GM19238 (cell line): Measurements from ENCODE around the gene SORL1.

Experiments used
- DNase-seq: peaks from one replicate; pipeline ENCODE4 v3.0.0; 2011; ENCODE audit warnings: low spot score; ENCODE audit not compliant: insufficient read length

SORL1 gene

DNA sequence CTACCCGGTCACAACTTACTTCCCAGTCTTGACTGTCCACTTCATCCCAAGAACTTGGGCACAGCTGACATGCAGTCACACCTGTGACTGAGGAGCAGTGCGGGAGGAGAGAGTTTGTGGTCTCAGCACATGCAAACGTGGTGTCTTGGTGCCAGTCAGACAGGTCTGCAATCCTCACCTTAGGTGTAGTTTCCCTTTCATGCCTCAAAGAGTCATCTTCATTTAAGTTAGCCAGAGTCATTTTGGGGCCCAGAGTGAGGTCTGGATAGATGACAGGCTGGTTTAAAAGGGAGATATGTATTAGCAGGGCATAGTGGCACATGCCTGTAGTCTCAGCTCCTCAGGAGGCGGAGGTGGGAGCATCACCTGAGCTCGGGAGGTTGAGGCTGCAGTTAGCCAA lies 109.1 kb downstream of the SORL1 start:
- DNase-seq, result no peak

DNA sequence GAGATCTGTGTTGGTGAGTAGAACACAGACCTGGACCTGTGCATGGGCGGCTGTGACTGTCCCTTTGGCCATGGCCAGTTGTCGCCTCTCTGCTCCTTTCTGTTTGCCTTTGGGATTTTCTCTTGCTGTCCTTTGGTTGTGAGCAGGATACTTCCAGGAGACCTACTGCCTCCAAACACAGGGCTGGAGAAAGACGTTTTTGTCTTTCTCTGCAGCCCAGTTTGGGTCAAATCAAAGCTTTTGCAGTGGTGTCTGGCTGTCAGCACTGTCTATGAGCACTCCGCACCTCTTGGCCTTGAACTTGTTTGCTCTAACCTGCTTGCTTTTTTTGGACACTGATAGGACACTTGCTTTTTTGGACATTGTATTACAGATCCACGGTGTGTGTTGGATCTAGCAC lies 109.6 kb downstream of the SORL1 start:
- DNase-seq, result no peak

DNA sequence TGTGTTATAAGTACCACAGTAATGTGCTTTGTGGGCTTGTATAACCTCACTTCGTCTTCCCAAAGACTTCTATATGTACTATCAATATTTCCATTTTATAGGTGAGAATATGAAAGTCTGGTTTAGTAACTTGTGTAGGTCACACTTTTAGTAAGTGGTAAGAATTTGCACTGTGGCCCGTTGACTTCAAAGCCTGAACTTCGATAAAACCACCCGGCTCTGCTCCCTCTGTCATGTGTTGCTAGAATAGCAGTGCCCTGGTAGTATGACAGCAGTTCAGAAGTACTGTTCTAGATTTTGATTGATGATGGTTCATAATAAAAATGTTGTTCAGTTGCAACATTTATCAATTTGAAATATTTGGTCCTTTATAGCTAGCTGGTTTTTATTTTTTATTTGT lies 110.9 kb downstream of the SORL1 start:
- no peak for DNase-seq

DNA sequence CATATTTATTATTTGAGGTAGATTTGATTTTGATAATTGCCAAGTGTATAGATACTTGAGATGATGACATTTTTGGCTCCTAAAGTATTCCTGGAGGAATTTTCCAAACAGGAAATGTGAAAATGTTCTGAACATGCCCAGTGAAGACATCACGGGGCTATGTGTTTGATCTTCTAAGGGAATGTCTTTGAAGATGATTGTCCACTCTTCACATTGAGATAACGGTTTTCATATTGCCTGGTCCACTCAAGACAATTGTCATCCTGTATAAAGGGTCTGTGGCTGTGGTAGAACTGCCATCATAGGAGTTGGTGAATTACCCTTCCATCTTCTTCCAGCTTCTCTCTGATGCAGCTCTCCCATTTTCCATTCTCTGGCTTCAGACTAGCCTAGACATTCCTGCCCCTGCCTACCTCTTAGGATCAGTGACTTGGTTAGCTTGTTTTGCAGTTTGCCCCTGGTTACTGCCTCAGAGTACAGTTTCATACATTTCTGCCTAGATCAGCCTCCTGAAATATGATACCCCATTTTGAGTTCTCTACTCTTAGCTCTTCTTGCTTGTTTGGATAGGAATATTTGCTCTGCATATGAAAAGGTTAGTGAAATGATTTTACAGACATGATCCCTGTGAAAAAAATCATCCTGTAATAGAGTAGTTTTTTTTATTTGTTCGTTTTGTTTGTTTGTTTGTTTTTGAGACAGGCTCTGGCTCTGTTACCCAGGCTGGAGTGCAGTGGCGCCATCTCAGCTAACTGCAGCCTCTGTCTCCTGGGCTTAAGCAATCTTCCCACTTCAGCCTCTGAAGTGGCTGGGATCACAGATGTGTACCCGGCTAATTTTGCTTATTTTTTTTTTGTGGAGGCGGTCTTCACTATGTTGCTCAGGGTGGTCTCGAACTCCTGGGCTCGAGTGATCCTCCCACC lies 112.0 kb downstream of the SORL1 start:
- DNase-seq, result no peak

DNA sequence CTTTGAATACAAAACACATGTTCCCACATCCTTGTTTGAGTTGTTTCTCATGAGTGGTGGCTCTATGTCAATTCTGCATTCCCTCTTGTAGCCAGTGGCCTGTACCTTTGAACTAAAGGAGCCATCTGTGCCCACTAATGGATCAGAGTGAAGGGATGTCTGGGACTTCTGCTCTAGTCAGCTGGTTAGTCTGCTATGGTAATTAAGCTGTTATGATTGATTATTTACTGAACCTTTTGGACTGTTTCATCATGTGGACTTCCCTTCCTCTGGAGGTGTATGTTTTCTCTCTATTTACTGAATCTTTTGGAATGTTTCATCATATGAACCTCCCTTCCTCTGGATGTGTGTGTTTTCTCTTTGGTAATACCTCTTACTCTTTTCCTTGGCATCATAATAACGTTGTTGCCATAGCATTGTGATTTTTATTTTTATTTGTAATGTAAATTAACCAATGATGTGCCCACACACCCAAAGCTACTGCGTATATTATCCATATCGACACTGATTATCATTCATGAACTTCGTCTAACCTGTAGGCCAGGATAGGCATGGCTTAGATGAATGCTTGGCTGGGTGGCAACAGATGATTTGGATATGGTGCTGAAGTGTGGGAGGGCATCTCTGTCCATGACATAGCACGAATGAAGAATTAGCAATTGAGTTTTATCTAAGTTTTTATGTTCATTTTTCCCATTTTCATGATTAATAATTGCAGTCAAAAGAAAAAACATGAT lies 113.0 kb downstream of the SORL1 start:
- DNase-seq, result no peak

DNA sequence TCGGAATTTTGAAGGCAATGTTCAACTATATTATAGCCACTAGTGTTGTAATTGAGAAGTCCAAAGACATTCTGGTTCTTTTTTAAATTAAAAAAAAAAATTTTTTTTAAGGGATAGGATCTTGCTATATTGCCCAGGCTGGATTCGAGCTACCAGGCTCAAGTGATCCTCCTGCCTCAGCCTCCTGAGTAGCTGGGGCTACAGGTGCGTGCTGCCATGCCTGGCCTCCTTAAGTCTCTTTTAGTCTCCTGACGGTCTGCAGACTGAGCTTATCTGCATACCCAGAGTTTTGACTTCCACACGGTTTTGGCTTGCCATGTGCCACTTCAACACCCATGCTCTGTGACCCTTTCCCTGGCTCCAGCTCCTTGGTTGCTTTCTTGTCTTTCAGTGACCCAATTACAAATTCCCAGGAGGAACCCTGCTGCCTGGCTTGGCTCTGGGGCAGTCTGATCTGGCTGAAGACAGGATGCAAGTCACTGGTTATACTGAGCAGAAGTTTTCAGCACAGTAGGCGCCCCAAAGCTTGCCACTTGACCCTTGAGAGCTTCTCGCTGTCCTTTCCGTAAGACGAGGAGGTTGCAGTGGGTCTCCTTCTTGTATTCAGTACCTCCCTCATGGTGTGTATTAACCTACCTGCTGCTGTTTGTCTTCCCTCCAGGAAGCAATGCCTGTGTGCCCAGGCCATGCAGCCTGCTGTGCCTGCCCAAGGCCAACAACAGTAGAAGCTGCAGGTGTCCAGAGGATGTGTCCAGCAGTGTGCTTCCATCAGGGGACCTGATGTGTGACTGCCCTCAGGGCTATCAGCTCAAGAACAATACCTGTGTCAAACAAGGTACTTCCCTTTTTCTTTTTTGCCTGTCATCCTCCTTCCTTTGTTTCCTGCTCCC lies 114.4 kb downstream of the SORL1 start:
- no peak for DNase-seq

DNA sequence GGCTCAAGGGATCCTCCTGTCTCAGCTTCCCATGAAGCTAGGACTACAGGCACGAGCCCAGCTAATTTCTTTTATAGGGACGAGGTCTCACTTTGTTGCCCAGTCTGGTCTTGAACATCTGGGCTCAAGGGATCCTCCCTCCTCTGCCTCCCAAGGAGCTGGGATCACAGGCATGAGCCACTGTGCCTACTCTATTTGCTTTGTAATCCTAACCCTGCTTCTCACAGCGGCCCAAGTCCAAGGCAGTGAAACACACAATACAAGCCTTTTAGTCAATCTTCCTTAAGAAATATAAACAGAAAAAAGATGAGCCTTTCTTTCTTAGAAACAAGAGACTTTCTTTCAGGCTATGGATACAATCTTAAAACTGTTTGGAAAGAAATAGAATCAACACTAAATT lies 115.9 kb downstream of the SORL1 start:
- no peak for DNase-seq

DNA sequence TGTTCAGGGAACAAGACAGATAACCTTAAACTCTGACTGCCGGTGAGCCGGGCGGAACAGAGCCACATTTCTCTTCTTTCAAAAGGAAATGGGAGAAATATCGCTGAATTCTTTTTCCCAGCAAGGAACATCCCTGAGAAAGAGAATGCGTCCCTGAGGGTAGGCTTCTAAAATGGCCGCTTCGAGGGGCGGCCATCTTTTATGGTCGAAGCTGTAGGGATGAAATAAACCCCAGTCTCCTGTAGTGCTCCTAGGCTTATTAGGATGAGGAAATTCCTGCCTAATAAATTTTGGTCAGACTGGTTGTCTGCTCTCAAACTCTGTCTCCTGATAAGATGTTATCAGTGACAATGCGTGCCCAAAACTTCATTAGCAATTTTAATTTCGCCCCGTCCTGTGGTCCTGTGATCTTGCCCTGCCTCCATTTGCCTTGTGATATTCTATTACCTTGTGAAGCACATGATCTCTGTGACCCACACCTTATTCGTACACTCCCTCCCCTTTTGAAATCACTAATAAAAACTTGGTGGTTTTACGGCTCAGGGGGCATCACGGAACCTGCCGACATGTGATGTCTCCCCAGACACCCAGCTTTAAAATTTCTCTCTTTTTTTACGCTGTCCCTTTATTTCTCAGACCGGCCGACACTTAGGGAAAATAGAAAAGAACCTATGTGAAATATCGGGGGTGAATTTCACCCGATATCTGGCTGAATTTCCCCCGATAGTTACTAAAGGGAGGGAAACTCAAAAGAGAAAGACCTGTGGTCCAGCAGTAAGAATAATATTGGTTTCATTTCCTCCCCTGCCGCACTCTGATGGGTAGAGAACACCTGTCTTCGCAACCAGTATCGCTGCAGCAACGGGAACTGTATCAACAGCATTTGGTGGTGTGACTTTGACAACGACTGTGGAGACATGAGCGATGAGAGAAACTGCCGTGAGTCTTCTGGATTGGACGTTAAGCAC lies 117.5 kb downstream of the SORL1 start:
- DNase-seq, result peak; percentile 48

DNA sequence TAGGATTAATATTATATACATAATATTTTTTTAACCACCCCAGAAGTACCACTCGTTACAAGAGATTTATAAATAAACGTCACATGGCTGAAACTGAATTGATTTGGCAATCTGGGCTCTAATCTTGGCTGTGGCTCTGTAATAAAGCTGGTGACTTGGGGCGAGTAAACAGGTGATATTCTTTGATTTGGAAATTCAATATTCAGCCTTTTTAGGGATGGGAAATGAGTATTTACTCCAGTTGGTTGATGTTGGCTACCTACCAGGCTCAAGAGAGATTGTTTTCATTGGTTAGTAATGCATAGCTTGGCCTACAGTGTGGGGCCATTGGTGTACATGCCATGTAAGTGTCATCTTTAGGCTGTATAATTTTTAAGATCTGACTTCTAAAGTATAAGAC lies 118.3 kb downstream of the SORL1 start:
- DNase-seq, result no peak

DNA sequence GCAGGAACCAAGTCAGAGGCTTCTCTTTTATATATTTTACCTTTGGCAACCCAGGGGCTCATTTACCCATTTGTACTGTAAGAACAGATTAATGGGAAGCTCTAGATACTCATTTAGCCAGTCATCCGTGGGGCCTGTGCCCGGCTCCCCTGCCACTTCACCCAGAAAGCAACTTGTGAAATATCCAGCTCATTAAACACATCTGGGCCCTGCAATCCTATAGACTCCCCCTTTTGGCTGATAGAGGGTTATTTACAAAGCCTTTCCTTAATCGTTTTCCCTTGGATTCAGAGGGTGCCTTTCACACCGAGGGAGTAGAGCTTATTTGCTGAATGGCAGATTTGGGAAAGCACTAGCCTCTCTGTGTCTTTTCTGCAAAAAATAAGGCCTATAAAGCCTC lies 119.4 kb downstream of the SORL1 start:
- DNase-seq, result no peak

DNA sequence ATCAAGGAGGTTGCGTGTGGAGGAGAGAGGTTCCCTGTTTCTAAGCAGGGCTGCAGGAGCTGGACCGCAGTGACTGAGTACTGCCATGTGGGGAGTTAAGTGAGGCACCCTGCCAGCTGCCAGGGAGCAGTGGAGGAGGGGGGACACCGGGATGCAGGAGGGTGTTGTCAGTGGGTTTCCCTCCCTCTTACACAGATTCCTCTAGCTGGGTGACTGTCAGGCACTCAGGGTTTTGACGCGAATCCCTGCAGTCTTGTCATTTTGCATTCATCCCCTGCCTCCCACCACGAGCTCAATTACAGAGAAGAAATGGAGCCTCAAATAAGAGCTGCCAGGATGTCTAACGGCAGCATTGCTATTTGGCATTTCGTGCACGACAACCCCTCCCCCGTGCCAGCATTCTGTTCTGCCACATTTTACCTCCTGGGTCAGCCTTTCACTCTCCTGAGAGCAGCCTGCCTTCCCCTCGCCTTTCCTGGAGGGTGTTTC lies 120.5 kb downstream of the SORL1 start:
- DNase-seq, result no peak

DNA sequence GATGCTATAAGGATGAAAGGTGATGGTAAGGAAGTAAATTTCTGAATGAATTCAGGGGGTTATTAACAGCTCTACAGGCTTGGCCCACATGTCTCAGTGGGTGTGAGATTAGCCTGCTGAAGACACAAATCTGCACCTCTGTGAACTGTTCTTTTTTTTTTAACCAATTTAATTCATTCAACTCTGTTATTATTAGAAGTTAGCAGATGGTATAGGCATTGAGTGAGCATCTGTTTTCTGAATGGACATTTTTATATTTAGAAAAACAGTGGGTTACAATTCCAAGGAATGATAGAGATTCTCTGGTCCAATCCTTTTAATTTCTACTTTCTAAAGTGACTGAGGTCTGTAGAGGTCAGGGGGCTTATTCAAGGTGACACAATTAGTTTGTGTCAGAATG lies 122.7 kb downstream of the SORL1 start:
- no peak for DNase-seq

DNA sequence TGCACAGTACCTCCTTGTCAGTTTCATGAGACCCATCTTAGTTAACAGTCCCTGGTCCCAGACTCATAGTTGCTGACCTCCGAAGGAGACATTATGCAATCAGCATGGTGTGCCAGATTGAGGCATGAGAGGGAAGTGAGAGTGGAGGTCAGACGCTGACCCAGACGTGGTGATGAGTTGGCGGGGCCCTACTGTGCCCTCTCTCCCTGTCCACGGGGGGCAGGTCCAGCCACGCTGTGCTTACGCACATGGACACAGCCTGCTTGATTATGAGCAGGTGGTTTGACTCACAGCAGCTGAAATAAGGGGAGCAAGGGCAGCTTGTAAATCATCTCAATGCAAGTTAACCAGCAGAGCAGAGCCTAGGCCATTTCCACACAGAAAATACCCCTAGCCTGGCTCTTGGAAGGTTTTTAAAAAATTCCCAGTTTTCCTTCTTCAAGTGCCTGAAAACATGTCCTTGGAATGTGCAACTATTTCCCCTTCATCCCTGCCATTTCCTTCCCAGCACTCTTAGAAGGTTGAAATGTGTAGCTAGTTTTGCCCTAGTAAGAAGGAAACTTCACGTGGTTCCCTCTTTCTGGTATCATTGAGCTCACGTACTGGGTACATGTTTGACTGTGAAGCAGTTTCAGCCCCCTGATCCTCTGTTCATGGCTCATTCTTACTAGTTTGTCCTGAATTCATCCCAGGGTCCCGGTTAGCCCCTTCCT lies 123.3 kb downstream of the SORL1 start:
- no peak for DNase-seq

DNA sequence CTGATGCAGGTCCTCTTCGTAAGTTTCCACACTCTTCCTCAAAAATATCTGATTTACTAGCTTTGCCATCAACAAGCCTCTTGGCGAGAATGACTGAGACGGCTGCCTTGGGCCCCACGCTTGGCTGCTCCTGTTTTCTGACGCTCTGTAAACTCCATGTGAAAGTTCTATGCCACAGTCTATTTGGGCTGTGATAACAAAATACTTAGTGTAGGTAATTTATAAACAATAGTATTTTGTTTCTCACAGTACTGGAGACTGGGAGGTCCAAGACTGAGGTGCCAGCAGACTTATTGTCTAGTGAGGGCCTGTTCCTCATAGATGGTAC lies 123.8 kb downstream of the SORL1 start:
- no peak for DNase-seq

DNA sequence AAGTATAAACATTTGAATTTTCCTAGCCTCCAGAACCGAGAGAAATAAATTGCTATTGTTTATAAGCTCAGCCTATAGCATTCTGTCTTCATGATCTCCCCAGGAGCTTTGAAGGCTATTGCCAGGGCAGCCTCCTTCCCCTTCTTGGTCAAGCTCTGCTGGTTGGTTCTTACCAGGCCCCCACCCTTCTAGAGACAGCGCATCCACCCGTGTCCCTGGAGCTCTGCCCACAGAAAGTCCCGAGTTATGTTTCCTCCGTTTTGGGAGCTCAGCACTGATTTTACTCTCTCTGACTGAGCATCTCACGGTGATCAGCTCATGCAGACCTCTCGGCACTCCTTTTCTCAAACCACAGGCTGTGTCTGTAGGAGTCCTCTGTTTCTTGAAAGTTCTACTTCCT lies 124.4 kb downstream of the SORL1 start:
- DNase-seq, result no peak

DNA sequence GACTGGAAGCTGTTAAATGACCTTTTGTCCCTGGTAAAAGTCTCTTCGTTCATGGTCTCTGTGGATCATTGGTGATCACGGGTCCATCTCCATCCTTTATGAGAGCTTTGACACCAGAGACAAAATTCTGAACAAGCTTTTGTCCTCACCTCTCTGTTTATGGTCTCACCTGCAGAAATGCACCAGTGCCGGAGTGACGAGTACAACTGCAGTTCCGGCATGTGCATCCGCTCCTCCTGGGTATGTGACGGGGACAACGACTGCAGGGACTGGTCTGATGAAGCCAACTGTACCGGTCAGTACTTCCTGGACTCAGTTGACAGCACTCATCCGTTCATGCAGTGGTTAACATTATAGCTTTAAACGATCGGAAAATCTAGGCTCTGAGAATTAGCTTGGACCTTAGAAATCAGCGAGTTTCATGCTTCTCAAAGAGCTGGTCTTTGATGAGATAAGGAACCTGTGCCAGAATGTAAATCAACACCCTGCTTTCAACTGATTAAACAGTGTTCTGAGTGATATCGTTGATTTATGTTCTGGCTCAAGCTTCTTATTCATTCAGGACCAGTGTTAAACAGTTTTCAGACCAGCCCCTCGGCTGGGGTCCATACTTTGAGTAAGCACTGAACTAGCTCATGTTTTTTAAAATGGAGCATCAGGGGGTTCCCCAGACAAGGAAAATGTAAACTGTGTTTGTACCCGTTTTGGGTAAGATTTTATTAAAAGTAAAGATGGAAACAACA lies 125.2 kb downstream of the SORL1 start:
- DNase-seq, result no peak

DNA sequence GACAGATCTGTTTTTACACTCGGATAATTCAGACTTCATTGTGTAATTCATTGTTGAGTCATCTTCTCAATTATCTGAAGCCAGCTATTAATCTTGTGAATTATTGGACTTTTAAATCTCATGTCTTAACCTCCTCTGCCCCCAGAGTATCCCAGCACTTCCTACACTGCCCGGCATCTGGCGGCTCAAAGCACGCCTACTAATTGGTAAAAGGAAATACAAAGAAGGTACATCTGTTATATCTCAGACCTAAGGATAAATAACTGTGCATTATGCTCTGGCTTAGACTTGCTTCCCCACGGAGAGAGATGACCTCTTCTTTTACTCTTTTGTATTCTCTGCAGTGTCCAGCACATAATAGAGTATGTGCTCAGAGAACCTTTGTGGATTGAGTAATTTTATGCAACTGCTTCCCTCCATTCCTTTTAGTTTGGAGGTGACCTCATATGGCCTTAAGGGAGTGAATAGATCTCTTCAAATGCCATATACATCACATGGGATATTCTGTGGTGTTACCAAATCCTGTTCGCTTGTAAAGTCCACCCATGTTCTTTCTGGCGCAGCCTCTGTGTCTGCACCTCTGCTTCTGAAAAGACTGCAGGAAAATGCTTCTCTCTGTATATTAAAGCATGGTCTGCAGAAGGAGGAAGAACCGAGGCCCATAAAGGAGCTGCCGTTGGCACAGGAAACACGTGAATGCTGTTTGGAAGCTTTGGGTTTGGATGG lies 126.3 kb downstream of the SORL1 start:
- no peak for DNase-seq

DNA sequence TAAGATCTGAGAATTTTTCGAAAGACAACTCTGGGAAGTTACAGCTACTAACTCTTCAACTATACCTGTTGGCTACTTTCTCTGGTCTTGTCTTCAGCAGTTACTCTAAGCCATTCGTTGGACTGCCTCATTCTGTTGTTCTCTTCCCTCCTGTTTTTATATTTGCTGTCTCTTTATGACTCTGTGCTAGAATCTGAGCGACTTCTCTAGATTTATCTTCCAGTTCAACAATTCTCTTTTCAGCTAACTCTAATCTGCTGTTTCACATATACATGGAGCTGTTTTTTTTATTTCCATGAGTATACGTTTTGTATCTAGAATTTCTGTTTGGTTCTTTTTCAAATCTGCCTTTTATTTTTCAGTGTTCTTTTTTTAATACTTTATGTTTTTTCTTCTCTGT lies 128.0 kb downstream of the SORL1 start:
- DNase-seq, result no peak

DNA sequence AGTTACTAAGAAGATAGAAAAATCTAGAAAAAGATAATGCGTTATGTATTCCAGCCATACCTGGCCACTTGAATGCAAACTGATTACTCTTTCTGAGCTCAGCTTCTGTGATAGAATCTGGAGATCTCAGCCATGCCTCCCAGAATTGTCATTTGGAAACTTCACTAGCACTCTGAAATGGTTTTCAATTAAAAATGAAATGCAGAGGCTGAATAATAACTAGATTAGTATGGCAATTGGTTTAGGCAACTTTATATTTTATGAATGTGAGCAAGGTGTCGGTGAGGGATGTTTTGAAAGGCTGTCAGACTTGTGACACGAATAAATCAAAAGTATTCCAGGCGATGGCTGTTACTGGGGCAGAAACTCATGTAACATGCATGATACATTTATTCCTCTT lies 129.5 kb downstream of the SORL1 start:
- DNase-seq, result no peak
